NCI-H2081 treated with DMSO at 0.1 percent for 48 hours (cell line): Measurements from ENCODE around the gene POLR2E.
"Not testable (repeated sequence)": the region's sequence is repeated elsewhere in the genome, so short reads cannot be mapped to it uniquely, and the experiment has no call there.

Experiments used
- DNase-seq: peaks from one replicate; lab custom pipeline; 2025; lab: John Stamatoyannopoulos, UW

Gene POLR2E

DNA sequence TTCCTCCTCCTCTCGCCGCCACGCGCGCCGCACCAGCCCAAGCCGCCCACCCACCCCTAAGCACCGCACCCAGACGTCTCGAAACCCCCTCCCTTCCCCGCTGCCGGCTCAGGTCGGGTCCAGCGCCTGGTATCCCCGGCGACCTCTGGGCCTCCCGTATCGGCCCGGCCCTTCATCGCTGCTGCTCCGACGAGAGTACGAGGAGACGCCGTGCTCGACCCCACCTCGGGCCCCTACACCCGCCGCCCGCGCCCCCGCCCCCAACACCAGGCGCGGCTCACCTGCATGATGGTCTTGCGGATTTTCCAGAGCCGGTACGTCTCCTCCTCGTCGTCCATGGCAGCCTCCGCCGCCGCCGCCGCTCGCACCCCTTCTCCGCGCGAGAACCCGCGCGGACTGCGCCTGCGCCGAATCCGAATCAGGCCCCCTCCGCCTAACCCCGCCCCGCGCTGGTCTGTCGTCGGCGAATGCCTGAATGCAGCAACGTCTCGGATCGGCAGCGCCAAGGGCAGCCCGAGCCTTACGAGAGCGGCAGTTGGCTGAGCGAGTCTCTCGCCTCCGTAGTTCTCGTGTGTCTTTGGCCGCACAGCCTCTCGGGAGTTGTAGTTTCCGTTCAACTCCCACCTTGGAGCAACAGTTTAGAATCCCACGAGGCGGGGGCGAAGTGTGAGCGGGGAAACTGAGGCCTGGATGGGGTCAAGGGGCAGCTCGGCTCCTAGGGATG is at the start of gene POLR2E:
POLR2E (minus strand) TSS at position 398 of the 724 bp plus-strand sequence; CDS start at position 338, 60 bp downstream.
- peak; percentile 85 for DNase-seq

DNA sequence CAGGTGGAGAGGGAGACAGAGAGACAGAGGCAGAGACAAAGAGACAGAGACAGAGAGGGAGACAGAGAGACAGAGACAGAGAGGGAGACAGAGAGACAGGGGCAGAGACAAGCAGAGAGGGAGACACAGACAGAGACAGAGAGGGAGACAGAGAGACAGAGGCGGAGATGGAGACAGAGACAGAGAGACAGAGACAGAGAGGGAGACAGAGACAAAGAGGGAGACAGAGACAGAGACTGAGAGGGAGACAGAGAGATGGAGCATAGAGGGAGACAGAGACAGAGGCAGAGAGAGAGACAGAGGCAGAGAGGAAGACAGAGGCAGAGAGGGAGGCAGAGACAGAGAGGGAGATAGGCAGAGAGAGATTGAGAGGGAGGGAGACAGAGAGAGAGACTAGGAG is 49.6 kb upstream of the POLR2E start:
- DNase-seq = no peak

DNA sequence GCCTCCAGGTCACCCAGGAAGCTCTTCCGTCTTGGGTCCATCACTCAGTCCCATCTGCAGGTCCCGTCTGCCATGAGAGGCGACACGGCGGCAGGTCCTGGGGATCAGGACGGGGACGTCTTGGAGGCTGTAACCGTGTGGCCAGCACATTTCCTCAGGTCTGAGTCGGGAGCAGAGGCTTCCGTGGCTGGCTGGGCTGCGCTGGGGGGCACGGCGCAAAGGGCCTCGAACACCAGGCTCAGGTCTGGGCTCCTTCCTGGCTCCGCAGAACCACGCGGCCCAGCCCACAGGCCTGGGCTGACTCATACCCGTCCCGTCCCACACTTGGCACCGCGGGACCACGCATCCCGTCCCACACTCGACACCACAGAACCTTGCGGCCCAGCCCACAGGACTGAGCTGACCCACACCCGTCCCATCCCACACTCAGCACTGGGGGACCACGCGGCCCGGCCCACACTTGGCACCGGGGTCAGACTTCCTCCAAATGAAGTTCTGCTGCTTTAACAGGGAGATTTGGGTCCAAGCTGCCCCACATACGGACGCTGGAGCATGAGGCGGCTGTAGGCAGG is 48.7 kb upstream of the POLR2E start:
- no peak for DNase-seq

DNA sequence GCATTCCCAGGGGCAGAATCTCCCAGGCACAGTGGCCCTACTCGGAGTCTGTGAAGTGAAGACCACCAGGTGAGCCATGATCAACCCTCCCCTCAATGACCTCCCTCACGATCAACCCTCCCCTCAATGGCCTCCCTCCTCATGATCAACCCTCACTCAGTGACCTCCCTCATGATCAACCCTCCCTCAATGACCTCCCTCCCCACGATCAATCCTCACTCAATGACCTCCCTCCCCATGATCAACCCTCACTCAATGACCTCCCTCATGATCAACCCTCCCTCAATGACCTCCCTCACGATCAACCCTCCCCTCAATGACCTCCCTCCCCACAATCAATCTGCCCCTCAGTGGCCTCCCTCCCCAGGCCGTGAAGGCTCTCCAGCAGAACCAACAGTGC is 46.8 kb upstream of the POLR2E start:
- DNase-seq = no peak

DNA sequence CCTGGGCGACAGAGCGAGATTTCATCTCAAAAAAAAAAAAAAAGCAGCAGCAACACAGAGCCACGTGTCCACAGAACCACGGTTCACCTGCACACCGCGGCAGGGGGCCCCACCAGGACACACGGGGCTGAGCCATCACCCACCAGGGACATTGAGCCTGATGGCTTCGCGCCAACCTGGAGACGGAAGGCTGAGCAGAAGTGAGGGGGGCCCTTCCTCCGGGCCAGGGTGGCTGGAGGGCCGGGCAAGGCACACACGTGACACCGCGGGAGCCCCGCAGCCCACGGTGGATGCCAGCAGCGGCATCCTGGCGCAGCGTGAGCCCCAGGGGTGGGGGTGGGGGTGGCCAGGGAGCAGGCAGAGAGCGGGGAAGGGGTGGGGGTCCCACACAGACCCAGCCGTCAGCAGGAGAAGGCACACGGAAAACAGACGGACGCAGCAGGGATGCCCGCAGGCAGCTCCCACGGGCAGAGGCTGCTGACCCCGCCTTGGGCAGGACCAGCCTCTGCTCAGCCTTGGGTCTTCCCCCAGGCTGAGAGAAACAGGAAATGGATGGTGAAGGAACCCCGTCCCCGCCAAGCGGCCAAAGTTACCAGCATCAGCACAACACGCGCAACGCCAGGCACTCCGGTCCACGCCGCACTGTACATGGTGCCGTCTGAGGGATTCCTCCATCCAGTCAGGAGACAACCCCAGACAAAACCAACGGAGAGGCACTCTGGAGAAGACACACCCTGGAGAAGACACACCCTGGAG is 45.3 kb upstream of the POLR2E start:
- DNase-seq = no peak

DNA sequence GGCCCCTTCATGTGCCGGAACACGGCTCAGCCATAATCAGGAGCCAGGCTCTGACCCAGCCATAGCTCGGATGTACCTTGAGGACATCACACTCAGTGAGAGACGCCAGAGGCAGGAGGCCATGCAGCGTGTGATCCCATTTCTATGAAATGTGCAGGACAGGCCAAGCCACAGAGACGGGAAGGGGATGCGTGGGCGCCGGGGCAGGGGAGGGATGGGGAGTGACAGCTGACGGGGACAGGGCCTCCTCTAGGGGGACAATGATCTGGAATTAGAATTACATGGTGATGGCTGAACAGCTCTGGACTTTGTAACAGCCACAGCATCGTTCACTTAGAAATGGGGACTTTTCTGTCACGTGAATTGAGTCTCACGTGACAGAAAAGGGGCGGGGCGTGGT is 44.0 kb upstream of the POLR2E start:
- no peak for DNase-seq

DNA sequence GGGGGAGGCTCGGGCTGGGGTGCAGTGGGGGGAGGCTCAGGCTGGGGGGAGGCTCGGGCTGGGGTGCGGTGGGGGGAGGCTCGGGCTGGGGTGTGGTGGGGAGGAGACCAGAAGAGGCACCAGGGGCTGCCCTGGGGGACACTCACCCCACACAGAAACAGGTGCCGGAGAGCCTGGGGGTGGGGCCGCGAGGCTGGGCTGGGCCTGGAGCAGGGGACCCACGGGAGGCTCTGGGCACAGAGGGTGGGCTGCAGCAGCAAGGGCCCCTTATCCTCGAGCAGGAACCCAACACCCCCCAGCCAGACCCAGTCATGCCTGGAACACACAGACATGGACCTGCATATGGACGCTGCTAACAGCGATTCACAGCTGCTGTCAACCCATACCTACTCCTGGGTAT is 42.9 kb upstream of the POLR2E start:
- no peak for DNase-seq

DNA sequence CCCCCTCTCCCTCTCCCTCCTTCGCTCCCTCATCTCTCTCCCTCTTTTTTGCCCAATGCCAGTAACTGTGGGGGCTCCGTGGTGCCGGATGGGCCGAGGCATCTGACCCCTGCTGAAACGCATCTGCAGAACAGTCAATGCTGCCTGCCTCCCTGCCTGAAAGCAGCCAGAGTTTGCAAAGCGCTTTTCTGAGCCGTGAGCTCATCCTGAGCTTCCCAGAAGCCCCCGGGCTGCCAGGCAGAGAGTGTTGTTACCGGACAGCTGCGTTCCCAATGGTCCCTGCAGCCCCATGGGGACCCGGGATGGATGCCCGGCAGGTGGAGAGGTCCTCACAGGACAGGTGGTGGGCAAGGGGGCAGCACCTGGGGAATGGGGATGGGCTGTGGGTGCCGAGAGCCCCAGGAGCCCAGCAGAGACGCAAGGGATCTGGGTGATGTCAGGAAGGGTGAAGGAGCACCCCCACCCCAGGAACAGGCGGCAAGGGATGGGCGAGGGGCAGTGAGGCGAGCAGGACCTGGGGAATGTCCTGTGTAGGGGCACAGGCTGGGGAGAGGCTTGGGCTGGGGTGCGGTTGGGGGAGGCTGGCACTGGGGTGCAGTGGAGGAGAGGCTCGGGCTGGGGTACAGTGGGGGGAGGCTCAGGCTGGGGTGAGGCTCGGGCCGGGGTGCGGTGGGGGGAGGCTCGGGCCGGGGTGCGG is 41.6 kb upstream of the POLR2E start:
- DNase-seq = no peak

DNA sequence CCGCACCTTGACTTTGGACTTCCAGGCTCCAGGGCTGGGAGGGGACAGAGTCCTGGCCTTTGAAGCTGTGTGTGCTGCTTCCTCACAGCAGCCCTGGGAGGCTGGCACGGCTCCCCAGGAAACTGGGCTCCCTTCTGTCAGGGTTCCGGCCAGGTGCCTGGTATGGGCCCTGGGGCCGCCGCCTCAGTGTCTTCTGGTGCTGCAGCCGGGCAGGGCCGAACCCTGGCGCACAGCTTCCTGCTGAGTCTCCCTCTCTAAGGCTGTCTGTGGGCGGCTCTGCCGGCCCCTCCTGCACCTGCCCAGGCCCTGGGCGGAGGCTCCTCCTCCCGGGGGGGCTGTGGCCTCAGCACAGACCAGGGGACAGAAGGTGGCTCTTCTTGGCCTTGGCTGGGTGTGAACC is 41.0 kb upstream of the POLR2E start:
- no peak for DNase-seq

DNA sequence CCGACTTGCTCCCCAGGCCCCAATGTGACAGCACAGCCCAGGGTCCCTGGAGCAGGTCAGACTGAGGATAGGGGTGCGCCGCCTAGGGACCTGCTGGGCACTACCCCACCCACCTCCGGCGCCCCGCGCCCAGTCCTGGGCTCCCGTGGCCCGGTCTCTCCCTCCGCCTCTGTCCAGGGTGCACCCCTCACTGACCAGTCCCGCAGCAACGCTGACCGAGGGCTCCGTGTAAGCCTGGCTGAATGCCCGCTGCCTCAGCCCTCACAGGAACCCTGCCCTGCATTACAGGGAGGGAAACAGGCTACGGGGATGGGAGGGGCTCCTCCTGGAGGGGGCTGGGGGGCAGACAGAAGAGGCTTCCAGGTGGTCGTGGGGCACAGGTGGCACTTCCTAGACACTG is 40.3 kb upstream of the POLR2E start:
- no peak for DNase-seq

DNA sequence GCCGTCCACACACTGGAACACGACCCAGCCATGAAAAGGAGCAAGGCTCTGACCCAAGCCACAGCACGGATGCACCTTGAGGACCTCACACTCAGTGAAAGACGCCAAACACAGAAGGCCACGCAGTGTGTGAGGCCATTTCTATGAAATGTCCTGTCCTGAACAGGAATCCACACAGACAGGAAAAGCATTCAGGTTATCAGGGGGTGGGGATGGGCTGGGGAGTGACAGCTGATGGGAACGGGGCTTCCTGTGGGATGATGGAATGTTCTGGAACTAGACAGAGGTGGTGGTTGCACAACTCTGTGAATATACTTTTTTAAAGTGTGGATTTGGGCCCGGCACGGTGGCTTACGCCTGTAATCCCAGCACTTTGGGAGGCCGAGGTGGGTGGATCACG is 39.3 kb upstream of the POLR2E start:
- no peak for DNase-seq

DNA sequence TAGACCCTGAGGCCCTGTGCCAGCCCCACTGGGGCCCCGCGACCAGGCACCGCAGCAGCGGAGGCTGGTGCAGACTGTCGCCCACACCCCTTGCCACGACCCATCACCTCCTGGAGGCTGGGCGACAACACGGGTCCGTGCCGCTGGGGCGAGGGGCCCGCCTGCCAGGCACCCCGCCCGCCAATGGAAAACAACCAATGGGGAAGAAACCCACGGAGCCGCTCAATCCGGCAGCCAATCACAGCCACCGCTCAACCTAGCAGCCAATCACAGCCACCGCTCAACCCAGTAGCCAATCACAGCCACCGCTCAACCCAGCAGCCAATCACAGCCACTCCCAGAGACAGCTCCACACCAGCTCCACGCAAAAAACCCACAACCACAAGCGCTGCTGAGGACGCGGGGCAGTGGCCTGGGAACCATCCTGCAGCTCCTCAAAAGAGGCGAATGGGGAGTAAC is 38.3 kb upstream of the POLR2E start:
- no peak for DNase-seq

DNA sequence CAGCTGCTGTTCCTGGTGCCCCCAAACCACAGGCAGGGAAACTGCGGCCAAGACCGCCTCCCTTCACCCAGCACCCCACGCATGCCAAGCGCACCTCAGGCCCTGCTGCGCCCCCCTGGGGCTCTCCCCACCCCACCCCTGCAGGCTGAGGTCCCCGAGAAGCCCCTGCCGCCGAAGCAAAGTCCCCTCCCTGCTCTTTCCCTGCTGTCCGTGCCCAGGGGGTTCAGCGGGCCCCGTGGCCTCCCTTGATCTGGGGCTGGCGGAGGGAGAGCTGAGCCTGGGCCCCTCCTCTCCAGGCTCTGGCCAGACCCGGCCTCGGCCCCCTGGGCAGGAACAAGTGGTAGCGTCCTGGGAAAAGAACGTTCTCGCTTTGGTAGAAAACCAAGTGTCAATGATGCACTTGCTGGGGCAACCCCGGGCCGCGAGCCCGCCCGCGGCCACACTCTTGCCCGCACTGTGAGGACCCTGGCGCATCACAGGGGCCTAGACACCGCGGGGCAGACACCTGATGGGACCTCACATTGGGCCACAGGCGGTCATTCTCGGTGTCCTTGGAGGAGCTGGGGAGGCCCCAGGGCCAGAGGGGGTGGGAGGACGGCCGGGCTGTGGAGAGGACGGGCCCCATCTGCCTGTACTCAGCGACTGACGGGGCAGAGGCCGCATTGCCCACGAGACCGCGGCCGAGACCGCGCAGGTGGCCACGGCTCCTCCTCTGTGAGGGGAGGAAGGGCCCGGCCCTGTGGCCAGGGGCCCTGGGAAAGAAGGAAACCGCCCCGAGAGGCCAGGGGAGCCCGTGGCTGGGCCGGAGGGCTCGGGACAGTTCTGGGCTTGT is 37.6 kb upstream of the POLR2E start:
- no peak for DNase-seq

DNA sequence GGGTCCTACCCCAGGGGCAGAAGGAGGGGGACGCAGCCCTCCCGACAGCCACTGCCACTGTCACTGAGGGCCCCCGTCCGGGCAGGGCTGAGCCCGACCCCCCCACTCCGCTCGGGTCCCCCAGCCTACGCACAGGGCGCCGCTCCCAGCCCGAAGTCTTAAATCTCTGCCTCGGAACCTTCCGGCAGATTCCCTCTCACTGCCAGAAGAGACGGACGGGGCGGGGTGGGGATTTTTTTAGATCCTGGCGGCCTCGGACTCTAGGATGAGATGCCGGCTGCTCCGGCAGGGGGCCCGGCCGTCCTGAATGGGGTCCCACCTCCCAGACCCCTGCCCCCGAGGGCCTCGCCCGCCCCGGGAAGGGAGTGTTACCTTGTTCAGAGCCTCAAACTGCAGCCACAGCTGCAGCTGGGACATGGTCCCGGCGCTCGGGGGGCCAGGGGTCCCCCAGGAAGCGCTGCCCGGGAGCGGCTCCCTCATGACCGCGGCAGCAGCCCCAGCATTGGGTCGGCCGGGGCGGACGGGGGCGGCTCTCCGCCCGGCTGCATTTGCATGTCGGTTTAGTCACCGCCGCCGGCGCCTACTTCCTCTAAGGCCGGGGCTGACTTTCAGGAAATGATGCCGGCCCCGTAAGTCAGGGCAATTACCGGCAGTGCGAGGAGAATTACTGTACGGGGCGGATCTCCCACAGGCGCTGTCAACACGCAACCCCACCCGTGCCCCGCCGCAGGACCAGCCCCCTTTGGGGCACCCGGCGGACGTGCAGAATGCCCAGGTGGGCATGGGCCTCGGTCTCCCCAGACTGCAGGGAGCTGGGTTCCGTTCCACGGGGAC is 36.8 kb upstream of the POLR2E start:
- DNase-seq = no peak

DNA sequence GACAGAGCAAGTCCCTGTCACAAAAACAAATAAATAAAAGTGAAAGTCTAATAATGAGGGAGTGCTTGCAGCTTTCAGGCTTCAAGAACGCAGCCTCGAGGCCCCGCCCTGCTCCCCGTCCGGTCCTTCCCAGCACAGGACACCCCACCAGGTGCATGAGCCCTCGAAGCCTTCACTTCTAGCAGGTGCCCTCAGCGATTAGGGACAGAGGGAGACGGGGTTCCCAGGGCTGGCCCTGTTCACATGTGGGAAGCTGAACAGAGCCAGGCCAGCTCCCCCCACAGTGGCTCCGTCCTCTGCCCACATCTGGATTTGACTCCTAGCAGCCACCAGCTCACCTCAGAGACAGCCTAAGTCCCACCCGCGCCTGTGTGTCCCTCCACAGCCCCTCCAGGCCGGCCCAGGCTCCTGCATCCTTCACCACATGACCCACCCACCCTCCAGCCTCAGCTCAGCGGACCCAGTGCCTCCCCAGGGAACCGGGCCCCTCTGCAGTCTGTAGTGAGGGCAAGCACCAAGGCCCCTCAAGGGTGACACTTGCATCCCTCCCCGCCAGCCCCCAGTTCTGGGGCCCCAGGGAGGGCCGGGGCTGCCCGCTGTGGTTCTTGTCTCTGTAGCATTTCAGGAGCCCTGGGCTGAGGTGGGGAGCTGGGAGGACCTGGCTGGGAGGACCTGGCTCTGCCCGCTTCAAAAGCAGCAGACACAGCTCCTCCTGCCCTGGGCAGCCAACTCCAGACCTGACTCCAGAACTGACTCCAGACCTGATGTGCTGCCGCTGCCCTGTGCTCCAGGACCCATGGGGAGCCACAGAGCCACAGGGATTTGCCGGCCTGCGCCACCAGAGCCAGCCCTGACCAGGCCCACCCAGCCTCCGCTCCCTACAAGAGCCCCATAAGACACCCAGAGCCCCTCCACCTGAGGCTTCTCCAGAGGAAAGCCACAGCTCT is 35.9 kb upstream of the POLR2E start:
- no peak for DNase-seq

DNA sequence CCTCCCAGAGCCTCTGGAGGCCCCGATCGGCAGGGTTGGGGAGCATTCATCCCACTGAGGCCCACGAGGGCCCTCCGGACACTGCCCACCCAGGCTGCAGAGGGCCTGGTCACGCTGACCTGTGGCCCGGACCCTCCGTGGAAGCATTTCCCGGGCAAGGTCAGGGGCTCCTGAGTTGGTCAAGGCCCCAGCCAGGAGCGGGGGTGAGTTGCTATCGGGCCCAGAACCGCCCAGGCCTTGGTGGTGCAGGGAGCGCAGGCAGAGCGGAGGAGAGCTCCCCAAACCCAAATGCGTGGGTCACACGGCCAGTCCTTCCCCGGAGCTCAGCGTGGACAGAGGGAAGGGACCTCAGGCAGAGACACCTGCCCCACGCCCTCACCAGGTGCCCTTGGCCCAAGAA is 34.4 kb upstream of the POLR2E start:
- DNase-seq = no peak

DNA sequence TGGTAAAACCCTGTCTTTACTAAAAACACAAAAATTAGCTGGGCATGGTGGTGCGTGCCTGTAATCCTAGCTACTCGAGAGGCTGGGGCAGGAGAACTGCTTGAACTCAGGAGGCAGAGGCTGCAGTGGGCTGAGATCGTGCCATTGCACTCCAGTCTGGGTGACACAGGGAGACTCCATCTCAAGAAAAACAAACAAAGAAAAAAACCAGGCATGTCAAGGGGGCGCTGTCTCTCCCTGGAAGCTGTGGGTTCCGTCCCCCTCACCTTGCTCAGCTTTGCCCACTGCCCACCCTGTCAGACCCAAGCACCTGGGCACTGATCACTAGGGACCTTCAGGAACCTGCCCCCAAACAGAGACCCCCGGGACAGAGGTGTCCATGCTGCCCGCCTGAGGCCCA is 33.9 kb upstream of the POLR2E start:
- not testable (repeated sequence) for DNase-seq

DNA sequence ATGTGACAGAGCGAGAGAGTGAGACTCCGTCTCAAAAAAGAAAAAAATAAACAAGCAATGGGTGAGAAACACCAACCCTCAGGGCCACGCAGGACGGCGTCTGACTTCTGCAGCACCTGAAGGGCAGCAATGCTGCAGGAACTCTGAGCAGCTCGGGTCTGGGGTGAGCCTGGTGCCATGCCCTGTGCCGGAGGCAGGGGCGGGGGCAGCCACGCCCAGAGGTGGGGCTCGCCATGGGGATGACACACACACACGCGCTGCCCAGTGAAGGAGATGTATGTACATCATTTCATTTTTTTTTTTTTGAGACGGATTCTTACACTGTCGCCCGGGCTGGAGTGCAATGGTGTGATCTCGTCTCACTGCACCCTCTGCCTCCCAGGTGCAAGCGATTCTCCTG is 32.9 kb upstream of the POLR2E start:
- no peak for DNase-seq

DNA sequence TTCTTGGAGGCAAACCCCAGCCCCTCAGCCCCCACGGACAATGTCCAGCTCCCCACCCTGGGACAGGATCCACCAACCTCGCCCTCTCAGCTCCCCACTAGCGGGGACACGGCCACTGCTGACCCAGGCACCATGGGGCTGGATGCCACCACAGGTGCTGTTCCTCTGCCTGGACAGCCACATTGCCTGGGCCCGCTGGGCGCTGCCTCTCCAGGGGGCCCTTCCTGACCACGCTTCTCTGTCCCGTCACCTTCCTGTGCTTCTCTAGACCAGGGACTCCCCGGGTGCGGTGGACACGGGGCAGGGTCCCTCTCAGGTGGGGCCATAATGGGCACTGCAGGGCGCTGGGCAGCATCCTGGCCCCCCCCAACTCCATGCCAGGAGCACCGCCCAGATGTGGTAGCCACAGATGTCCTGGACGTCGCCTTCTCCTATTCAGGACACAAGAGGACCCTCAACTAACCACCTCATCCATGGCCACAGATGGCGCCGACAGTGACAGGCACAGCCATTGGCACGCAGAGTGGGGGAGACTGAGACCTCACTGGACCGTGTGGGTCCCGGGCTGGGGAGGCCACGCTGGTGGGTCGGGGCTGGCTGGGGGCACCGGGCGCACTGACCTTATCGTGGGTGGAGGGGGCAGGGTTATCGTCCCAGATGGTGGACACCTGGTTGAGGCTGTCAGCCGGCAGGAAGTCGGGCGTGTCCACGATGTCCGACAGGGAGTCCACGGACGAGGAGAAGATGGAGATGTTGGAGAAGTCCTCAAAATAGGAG is 32.0 kb upstream of the POLR2E start:
- no peak for DNase-seq
